ENCODE measurements around the gene NUDT19. TPM values are rescaled to one million over a fixed set of nuclear protein-coding genes. Genes with fewer than 3 reads are reported as not detected.

Gene NUDT19
- total RNA-seq, 1 donor from 2014 or later: 11.3 TPM

Other genes with a start within 250 kb of the NUDT19 start
- 84.5 TPM for gene PDCD5, start 110.6 kb upstream of the NUDT19 start, total RNA-seq
- gene ANKRD27, start 16.6 kb upstream of the NUDT19 start, total RNA-seq: 34.3 TPM
- not detected for gene RGS9BP, start 16.0 kb upstream of the NUDT19 start, total RNA-seq
- gene TDRD12, start 27.9 kb downstream of the NUDT19 start, total RNA-seq: not detected
- gene SLC7A9, start 177.9 kb downstream of the NUDT19 start, total RNA-seq: 0.29 TPM

Data from mesenteric fat pad (tissue), 1 donor.